RKO (cell line): ENCODE data around the gene NPAS4.
"Not testable (repeated sequence)": the region's sequence is repeated elsewhere in the genome, so short reads cannot be mapped to it uniquely, and the experiment has no call there.

Source experiments
- DNase-seq: peaks from one replicate; pipeline ENCODE4 v3.0.0-alpha.2; 2016; ENCODE audit warnings: low spot score

NPAS4 gene

GRCh38 chr11:66420671-66421476 is at the start of gene NPAS4:
NPAS4 (plus strand) TSS chr11:66421035; CDS start chr11:66421180, 145 bp downstream.
- no peak for DNase-seq

- DNase-seq, result peak; percentile 45
These were observed 49.0 kb upstream of the NPAS4 start, which contains the start of gene SLC29A2 for GRCh38 chr11:66371627-66372415. SLC29A2 (minus strand) TSS chr11:66371760; CDS start chr11:66371591, 169 bp downstream.

- DNase-seq, result no peak
These were observed 47.6 kb upstream of the NPAS4 start for GRCh38 chr11:66373265-66373664.

- DNase-seq, result not testable (repeated sequence)
These were observed 47.0 kb upstream of the NPAS4 start for GRCh38 chr11:66373690-66374287.

GRCh38 chr11:66380264-66380663 is 40.6 kb upstream of the NPAS4 start:
- DNase-seq, result peak; percentile 22

DNA sequence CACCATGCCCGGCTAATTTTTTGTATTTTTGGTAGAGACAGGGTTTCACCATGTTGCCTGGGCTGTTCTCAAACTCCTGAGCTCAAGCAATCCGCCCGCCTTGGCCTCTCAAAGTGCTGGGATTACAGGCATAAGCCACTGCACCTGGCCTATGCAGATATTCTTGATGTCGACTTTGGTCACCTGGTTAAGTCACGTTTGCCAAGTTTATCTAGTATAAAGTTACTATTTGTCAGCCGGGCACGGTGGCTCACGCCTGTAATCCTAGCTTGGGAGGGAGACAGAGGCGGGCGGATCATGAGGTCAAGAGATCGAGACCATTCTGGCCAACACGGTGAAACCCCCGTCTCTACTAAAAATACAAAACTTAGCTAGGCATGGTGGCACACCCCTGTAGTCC is 36.5 kb upstream of the NPAS4 start:
- not testable (repeated sequence) for DNase-seq

GRCh38 chr11:66386171-66387069 is 34.4 kb upstream of the NPAS4 start:
- DNase-seq, result peak; percentile 81

- DNase-seq, result peak; percentile 49
These were observed 32.0 kb upstream of the NPAS4 start for GRCh38 chr11:66388780-66389386.

GRCh38 chr11:66391322-66391721 is 29.5 kb upstream of the NPAS4 start:
- no peak for DNase-seq

DNA sequence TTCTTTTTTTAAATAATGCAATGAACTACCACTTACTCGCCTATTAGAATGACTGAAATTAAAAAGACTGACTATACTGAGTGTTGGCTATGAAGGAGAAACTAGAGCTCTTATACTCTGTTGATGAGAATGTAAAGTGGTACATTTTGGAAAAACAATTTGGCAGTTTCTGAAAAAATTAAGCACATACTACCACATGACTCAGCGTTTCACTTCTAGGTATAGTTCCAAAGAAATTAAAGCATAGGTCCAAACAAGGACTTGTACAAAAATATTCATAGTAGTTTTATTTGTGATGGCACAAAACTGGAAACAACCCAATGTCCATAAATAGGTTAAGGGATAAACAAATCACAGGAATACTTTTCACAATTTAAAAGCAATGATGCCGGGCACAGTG is 26.9 kb upstream of the NPAS4 start:
- DNase-seq, result no peak

- DNase-seq, result no peak
These were observed 13.2 kb upstream of the NPAS4 start for GRCh38 chr11:66407651-66408050.

DNA sequence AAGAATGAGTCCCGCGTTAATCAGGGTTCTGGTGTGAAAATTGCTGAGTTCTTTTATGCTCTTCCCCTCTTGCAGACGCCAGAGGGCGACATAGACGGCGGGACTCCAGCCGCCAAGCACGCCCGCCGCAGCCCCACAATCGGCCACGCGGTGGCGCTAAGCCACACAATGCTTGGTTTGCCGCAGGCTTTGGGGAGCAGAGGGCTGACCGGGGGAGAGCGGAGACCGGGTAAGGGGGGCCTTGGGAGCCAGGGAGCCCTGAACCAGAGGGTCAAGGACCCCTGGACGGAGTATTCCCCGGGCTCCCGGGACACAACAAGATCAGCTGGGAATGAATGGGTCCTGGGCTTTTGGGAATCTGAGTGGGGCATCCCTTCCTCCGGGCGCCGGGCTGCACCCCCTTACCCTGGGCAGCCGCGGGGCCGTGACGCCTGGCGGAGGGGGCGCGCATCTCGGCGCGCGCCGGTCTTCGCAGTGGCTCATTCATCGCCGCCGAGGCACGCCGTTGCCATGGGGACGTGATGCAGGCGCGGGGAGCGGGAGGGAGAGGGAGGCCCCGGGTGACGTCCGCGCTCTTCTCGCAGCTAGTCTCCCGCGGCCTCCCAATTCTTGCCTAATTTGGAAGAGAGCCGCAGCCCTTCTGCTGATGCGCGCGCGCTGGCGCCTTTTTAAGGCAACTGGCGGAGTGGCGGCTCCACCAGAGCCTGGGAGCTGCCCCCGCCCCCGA is 12.2 kb upstream of the NPAS4 start:
- peak; percentile 88 for DNase-seq

- DNase-seq, result no peak
These were observed 11.6 kb upstream of the NPAS4 start for GRCh38 chr11:66409226-66409625.

GRCh38 chr11:66410191-66410590 is 10.6 kb upstream of the NPAS4 start:
- no peak for DNase-seq

GRCh38 chr11:66411323-66411722 is 9.5 kb upstream of the NPAS4 start:
- no peak for DNase-seq

DNA sequence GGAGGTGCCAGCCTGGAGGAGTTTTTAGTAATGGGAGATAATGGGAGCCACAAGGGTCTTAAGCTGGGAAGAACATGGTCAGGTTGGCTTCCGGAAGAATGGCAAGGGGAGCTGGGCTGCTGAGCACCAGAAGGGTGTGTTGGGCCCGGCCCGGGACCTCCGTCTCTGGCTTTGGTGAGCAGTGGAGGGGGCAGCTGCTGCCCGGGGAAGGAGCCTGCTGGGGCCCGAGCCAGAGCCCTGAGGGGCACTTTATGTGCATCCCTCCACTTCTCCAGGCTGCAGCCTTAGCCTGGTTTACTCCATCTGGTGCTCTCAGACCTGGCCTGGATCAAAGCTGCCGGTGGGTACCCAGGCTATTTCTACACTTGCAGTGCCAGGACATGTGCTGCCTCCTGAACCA is 8.7 kb upstream of the NPAS4 start:
- no peak for DNase-seq

GRCh38 chr11:66413167-66413566 is 7.7 kb upstream of the NPAS4 start:
- DNase-seq, result no peak

DNA sequence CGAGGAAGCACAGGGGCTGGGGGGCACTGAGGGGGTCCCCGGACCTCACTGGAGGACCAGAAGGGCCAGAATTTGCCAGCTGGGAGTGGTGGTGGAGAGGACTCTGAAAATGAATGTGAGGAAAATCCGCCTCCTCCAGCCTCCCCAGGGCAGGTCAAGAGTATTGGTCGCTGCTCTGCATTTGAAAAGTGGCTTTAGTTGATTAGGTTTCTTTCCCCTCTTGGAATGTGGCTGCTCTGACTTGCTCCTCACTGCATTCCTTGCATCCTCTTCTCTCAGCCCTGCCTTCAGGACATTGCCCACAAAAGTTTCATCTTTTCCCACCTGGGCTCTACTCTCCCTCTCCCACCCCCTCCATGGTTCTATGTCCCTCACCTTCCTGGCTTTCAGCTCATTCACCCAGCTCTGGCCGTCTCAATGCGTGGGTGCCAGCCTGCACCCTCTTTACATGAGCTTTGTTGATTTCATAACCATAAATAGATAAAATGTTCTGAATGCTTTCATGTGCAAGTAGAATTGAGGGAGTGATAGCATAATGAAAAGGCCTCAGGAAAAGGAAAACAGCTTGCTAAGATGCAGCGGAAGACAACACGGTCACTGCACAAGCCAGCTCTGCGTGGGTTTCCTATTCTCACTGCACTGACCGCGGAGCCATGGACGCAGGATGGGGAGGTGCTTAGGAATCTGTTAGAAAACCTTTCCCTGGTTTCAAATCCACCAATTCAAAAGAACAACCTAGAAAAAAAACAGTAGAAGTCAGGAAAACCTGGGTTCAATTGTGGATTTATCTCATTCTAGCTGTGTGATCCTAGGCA is 6.5 kb upstream of the NPAS4 start:
- no peak for DNase-seq

- DNase-seq, result no peak
These were observed 5.4 kb upstream of the NPAS4 start for GRCh38 chr11:66415423-66415822.

DNA sequence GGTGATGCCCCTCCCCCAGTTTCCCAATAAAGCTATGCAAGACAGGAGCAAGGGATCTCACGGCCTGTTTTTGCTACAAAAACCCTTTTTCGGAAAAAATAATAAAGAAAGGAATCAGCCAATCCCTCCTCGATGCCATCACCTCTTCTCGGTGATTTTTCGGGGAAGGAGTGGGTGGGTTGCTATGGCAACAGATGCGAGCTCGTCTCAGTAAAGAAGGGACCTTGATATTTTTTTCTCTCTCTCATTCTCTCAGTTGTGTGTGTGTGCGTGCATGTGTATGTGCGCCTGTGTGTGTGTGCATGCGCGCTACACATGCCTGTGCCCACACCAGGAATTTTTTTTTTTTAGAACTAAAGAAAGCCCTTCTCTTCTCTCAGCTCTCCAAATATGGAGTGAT is 3.8 kb upstream of the NPAS4 start:
- no peak for DNase-seq
